ENCODE measurements around the gene ANTXRL.

- TF ChIP-seq CTCF (IDR thresholded peaks at IDR 0.05) (no peak), POLR2A (IDR thresholded peaks at IDR 0.05) (no peak)
Measured at GRCh38 chr10:46285300-46285699, 1.5 kb upstream of the ANTXRL start.

Measured in uterus (tissue), 2 donors.